Activated CD4-positive, alpha-beta T cell treated with anti-CD3 and anti-CD28 coated beads, Interleukin-2, amount 50 U/mL, for 4 hours (primary cell): ENCODE data around the gene MYBPC2.

Experiments
- DNase-seq, 2 experiments: peaks; one replicate each; pipeline ENCODE4 v3.0.0-alpha.2; 2020

Gene MYBPC2

GRCh38 chr19:50410109-50410508, 22.6 kb upstream of the MYBPC2 start:
- no peak for DNase-seq

- DNase-seq = no peak
Measured at GRCh38 chr19:50412419-50412818, 20.3 kb upstream of the MYBPC2 start.

GRCh38 chr19:50413096-50413495, 19.6 kb upstream of the MYBPC2 start:
- DNase-seq = no peak

- DNase-seq = no peak
Measured at GRCh38 chr19:50413531-50413930, 19.2 kb upstream of the MYBPC2 start.

GRCh38 chr19:50414864-50415660, 17.6 kb upstream of the MYBPC2 start:
- peak; percentile 71 to 74 for DNase-seq

GRCh38 chr19:50415661-50416033, 17.0 kb upstream of the MYBPC2 start:
- DNase-seq = no peak

- DNase-seq = no peak
Measured at GRCh38 chr19:50416034-50416977, 16.4 kb upstream of the MYBPC2 start.

- DNase-seq = no peak
Measured at GRCh38 chr19:50417111-50418081, 15.3 kb upstream of the MYBPC2 start.

- DNase-seq = no peak
Measured at GRCh38 chr19:50418176-50419021, 14.3 kb upstream of the MYBPC2 start, which contains the start of gene SPIB. TSS of gene SPIB (plus strand) at chr19:50418938. CDS start at chr19:50418963, 25 bp downstream.

- no peak for DNase-seq
Measured at GRCh38 chr19:50419022-50419579, 13.6 kb upstream of the MYBPC2 start.

- no peak for DNase-seq
Measured at GRCh38 chr19:50419580-50420035, 13.1 kb upstream of the MYBPC2 start.

- no peak for DNase-seq
Measured at GRCh38 chr19:50420127-50420526, 12.6 kb upstream of the MYBPC2 start.

GRCh38 chr19:50420808-50421207, 11.9 kb upstream of the MYBPC2 start:
- DNase-seq = no peak

GRCh38 chr19:50422397-50423278, 10.1 kb upstream of the MYBPC2 start:
- DNase-seq = no peak

GRCh38 chr19:50423279-50424113, 9.2 kb upstream of the MYBPC2 start:
- no peak for DNase-seq

GRCh38 chr19:50425581-50425980, 7.1 kb upstream of the MYBPC2 start:
- no peak for DNase-seq

GRCh38 chr19:50427318-50427925, 5.3 kb upstream of the MYBPC2 start:
- DNase-seq = no peak

GRCh38 chr19:50427997-50428425, 4.7 kb upstream of the MYBPC2 start:
- peak; percentile 20 to 26 for DNase-seq
